ENCODE results near the gene KSR1.

GRCh38 chr17:27491713-27492190 is 35.5 kb downstream of the KSR1 start:
- no peak for TF ChIP-seq CTCF (IDR thresholded peaks at IDR 0.05)
- peak in 1 of 3 donors; percentile 14 for TF ChIP-seq POLR2A (IDR thresholded peaks at IDR 0.05)
